EH (cell line): ENCODE data around the gene PUM2.

Experiments used
- DNase-seq: peaks from one replicate; pipeline ENCODE4 v3.0.0-alpha.2; 2015; ENCODE audit warnings: low read depth

PUM2 gene

GRCh38 chr2:20200697-20201555 lies 149.7 kb downstream of the PUM2 start:
- DNase-seq = no peak

GRCh38 chr2:20199633-20200270 lies 150.9 kb downstream of the PUM2 start:
- no peak for DNase-seq

- DNase-seq = no peak
Observed at GRCh38 chr2:20198796-20199632, 151.6 kb downstream of the PUM2 start.
